Measurements from ENCODE around the gene SMYD3.

Gene SMYD3

DNA sequence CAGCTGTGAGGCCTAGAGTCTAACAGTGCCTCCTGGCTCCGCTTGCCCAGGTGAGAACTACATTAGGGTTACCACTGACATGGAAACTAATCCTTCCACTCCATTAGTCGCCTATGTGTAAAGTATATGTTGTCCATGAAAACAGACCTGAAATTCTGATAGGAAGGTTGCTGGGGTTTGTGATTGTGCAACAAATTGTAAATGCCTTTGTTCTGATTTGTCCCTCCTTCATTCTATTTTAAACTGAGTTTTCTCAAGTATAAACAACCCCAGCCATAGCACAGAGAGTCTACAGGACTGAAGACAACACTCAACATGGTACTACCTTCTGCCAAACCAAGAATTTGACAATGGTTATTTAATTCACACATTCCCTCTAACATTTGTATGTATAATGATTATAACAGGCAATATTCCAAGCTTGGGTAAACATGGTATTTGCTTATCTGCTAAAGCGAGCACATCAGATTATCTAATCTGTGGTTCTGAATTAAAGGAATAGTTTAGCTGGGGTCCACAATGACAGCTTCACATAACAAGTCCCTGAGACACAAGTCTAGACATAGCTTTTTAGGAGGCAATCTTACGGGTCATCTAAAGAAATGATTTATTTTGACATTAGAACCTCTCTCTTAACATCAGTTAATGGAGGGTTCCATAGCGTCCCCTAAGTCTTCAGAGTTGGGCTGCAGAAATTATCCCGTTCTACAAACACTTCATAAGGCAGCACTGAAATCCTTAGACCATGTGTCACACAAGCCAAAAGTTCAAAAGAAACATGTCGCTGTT is 633.0 kb downstream of the SMYD3 start:
- no peak for DNase-seq (ENCODE audit: low read depth in 2 of 2)

DNA sequence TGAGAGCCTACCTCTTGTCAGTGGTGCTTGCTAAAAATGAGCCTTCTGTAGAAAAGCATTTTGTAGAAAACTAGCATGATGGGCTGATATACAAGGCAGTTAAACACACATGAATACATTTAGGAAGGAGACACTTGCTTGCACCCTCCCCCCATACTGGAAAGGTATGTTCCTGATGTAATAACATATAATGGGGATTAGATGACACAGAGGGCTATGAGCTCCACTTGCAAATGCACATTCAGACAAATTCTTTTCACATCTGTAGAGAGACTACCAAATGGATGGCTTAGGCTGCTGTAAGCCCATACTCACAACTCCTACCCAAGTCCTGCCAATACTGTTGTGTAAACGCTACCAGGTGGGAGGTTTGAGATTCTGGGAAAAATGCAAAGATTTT is 634.0 kb downstream of the SMYD3 start:
- DNase-seq (ENCODE audit: low read depth in 2 of 2): no peak

GRCh38 chr1:245872475-245872874 is 634.6 kb downstream of the SMYD3 start:
- no peak for DNase-seq (ENCODE audit: low read depth in 2 of 2)

GRCh38 chr1:245871915-245872314 is 635.2 kb downstream of the SMYD3 start:
- no peak for DNase-seq (ENCODE audit: low read depth in 2 of 2)

DNA sequence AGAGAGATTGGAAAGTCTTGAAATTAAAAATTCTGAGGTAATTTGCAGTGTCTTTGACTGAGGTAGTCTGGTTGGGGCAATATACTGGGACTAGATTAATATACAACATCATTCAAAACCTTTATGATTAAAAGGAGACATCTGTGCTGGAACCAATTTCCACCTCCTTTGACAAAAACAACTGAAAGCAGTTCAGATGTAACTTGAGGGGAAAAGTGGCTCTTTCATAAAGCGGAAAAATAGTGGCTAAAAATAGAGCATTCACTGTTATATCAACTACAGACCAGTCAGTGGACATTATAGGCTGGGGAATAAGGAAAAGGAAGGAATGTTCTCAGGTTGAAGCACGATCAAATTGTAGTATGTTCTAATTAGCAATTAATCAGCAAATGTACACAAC is 635.9 kb downstream of the SMYD3 start:
- DNase-seq (ENCODE audit: low read depth in 2 of 2): no peak

DNA sequence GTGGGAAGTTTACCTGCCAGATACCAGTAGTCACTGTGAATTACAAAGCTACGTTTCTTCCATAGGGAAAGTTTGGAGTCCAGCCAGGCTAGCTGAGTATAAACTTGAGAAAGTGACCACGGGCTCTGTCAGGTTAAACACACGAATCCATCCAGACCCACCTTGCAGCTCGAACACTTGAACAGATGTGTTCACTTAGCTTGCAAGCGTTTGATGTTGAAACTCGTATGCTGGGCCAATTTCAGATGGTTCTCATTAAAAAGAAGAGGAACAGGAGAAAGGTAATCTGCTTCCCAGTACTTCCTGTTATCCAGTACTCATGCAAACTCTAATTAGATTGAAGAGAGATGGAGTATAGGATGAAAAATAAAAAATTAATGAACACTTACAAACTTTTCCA is 636.4 kb downstream of the SMYD3 start:
- DNase-seq (ENCODE audit: low read depth in 2 of 2): no peak

- no peak for DNase-seq (ENCODE audit: low read depth in 2 of 2)
Observed at GRCh38 chr1:245869847-245870246, 637.2 kb downstream of the SMYD3 start.

DNA sequence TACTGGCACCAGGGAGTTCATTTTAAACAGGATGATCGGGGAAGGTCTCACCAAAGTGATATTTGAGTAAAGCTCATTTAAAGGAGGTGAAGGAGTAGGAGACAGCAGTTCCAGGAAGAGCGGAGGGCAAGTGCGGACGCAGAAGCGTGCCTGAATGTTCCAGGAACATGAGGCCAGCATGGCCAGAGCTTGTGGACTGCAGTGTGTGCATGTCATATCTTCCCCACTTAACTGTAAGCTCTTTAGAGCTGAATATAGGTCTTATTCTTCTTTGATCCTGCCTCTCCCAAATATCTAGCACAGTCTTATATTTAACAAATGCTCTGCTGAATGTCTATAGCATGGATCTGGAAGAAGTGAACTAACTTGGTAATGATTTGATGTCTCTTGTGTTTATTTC is 639.3 kb downstream of the SMYD3 start:
- DNase-seq (ENCODE audit: low read depth in 2 of 2): no peak

DNA sequence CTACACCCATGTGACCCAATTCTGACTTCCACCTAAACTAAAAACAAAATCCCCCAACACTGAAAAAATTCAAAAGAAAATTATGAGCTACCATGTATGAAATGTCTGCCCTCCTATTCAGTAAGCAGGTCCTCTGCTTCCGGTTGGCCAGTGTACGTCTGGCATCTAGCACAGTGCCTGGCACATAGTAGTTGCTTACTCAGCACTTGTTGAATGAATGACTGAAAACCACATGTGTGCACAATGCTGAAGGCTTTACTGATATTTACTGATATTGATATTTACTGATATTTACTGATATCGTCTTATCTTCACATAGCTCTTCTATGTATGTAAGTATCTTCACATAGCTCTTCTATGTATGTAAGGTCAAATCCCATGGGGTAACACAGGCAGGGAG is 642.2 kb downstream of the SMYD3 start:
- no peak for DNase-seq (ENCODE audit: low read depth in 2 of 2)

DNA sequence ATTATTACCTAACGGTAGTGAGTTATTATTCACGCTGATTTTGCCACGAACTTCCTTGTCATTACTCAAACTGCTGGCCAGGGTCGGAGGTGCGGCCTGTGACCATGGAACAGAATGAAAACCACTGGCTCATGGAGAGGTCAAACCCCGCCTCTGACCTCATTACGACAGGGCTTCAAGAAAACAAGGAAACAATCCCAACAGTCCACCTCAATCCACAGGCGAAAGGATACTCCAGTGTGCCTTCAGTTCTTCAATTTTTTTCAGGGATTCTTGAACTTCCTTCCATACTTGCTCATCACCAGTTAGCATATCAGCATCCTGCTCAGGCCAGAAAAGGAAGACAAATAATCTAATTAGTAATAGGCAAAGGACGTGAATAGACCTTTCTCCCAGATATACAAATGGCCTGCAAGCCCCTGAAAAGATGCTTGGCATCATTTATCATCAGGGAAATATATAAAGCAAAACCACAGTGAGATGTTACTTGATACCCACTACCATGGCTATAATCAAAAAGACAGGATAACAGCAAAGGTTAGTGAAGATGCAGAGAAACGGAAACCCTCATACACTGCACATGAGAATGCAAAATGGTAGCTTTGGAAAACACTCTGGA is 643.4 kb downstream of the SMYD3 start:
- DNase-seq (ENCODE audit: low read depth in 2 of 2): no peak

DNA sequence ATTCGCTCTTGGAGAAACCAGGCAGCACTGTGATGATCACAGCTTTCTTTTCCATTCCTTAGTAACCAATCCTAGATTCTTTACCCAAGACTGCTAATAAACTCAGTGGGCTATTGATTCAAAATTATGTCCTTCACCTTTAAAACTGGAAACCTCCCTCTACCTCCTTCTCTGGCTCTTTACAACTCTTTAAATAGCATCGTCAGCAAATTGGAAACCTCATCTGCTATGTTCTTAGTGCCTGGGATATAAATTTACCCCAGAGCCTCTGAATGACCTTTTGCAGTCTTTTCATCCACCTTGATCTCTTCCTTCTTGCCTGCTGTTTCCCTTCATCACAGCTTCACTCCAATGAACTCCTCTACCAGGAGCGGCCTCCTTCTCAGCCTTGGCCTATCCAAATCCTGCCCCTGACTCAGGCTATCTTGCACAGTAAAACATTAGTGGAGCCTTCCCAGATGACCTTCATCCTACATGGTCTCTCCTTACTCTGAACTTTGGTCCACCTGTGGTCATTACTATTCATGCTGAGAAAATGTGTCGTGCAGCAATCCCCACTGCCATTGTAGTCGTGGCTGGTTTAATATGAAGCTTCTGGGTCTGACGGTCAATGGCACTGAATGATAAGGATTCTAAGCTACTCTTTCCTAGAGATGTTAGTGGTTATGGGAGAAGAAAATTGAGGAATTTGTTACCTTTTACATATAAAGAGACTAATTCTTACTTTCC is 644.1 kb downstream of the SMYD3 start:
- DNase-seq (ENCODE audit: low read depth in 2 of 2): no peak

DNA sequence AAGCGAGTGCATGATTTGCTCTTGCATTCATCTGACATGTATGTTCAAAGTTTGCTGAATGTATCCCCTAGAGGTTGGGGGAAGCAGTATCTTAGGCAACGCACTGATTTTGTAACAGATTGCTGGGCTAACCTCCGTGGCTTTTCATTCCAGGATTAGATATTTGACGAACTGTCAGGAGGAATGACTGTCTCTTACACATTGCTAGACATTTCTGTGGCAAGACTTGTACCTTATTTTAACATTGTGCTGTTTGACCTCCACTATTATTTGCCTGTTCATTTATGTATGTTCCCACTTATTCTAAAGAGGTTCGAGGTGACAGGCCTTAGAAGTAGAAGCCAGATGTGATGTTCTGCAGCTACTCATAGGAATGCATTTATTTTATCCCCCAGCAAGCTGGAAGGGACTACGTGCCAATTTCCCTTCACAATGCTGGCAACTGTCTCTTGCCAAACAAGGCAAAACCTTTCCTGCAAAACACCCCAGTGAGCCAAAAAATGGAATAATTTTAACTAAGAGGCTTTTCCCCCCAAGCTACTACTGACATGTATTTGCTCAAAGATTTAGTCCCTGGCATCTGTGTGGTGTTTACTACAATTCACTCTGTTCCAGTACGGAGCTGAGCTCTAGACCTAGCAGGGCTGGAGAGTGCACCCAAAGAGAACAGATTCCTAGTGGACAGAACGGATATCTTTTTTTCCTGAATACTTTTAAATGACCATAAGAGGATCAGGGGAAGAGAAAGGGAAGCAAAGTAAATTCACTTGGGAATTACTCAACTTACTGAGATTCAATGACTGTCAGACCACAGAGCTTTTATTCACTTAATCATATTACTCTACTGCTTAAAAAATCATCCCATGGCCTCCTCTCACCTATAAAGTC is 646.2 kb downstream of the SMYD3 start:
- no peak for DNase-seq (ENCODE audit: low read depth in 2 of 2)

- DNase-seq (ENCODE audit: low read depth in 2 of 2): no peak
Observed at GRCh38 chr1:245859493-245860114, 647.5 kb downstream of the SMYD3 start.

DNA sequence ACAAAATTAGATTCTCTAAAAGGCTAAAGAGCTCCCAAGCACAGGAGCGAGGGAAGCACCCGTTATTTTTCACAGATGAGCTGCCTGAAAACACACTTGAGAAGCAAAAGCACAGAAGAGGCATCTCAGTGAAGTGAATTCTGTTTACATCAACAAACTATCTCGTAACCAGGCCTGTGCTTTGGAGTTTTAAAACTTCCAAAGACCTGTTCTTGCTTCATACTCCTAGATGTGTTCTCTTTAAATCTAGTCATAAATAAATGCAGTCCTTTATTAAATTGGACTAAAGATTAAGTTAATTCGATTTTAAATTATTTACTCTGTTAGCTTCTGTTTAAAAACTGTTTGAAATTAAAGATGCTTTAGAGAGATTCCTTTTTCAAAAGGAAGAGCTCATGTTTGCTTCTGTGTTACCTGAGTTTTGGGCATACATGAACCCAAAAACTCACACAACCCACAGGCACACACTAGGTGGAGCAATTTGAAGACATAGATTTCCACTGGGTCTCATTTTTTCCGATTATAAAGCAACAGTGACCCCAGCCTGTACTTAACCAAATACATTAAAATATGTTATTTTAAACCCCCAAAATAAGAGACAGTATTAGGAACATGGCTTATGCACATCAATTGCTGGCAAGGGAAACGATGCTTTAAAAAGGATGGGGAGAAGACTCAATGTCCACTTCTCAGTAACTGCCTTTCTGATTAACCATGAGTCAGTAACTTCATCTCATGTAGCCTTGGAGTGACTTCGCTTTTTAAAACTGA is 648.2 kb downstream of the SMYD3 start:
- DNase-seq (ENCODE audit: low read depth in 2 of 2): no peak

DNA sequence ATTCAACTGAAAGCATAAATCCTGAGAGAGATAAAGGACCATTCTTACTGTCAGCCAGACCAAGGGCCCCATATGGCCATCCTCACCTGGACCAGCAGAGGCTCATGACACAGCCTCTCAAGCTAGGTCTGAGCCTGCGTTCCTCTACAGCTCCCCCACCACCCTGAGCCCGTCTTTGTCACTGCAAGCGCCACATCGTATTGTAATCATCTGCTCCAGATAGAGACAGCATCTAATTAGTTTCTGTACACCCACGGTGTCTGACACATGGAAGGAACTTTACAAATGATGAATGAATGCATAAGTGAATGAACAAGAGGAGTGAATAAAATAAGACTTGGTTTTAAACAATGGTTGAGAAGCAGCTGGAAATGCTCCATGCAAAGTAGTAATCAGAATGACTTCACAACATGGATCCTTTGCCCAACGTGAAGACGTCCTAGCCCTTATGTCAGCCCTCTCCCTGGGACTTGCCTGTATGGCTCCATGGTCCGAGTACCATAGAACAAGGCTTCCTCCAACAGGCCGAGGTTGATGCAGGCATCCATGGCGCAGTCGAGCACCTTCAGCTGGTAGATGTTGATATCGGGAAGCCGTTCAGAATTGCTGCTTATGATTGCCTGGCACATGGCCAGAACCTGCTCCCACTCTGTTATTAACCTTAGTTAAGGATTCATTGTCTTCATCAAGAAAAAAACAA is 648.9 kb downstream of the SMYD3 start:
- DNase-seq (ENCODE audit: low read depth in 2 of 2): no peak

- no peak for DNase-seq (ENCODE audit: low read depth in 2 of 2)
Observed at GRCh38 chr1:245856944-245857531, 650.0 kb downstream of the SMYD3 start.

DNA sequence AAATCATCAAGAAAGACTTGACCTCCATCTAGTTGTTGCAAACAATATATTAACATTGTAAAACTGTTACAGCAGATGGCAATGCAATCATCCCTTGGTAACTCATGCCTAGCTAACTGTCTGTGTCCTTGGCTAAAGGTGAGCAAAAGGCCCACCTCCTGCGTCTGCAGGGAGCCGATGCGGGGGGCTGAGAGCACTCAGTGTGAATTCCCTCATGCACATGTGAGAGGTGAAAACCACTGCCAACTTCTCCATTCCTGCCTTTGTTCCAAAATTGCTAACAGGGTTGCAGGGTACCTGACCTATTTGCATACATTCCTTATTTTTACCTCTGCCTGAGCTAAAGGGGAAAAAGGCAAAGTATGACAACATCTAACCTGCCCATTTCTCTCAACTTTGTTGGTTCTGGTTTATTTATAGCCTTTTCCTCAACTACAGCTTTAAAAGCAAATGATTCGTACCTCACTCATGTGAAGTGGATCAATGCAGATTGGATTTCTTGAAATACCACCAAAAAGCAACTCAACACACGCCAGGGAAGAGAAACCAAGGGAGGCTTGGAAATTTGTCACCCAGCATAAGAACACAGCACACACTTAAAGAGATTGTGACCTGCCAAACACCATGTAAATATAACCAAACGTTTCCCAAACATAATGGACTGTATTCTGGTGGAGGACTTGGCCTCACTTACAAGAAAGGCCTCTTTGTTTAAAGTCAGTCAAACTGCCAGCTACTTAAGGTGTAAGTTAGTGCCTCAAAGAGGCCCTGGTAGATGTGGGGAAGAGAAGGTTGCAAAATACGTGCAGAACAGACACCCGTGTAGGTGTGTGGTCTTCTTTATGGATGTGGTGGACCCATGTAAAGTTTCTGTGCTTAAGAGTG is 651.0 kb downstream of the SMYD3 start:
- no peak for DNase-seq (ENCODE audit: low read depth in 2 of 2)

DNA sequence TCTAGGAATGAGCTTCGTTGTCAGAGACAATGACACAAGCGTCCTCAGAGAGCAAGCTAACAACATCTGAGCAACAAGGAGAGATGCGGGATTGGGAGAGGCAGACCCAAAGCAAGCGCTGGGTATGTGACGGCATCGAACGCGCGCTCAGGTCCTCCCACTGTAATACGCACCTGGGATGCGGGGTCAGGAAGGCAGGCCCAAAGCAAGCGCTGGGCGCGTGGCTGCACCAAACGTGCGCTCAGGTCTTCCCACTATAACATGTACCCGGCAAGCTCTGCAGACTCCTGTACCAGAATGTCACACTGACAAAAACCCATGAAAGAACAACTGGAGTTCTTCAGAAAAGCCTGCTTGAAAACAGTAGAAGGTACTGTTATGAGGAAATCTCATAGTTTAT is 653.8 kb downstream of the SMYD3 start:
- no peak for DNase-seq (ENCODE audit: low read depth in 2 of 2)

DNA sequence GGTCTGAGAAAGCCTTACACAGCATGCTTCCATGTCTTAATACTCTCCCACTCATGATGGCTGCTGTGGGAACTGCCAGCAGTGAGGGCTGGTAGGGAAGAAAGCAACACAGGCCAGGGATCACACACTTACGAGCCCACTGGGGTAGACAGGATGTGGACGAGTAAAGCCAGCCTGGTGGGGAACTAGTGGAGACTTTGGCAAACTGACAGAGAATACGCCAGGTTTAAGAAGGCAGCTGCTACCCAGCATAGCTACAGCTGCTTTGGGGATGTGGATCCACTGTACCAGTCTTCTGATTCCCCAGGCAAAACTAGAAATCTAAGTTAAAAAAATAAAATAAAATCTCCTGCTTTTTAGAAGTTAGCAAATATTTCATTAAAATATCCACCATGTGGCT is 664.0 kb downstream of the SMYD3 start:
- no peak for DNase-seq (ENCODE audit: low read depth in 2 of 2)
